GM23338 (cell line): ENCODE results near the gene SRMS. TPM values are rescaled to one million over a fixed set of nuclear protein-coding genes. Genes with fewer than 3 reads are reported as not detected.

Source experiments
- ATAC-seq: fragments of 200-7000 bp; cut with Tn5 transposase; 3 replicates; pipeline ENCODE4 v1.9.1; 2020
- DNase-seq: peaks from one replicate; pipeline ENCODE4 v3.0.0-alpha.2; 2015; ENCODE audit warnings: low spot score
- H2AFZ ChIP-seq: fragments of 200-600 bp; sonication (generic); 2 replicates; pipeline ENCODE4 v1.8.0; 2016; ENCODE audit warnings: antibody characterized with exemption, mild to moderate bottlenecking, moderate library complexity
- H3F3A ChIP-seq: fragments of 200-600 bp; sonication (generic); replicated peaks from 2 replicates; pipeline ENCODE4 v1.8.0; 2017; ENCODE audit warnings: antibody characterized with exemption, mixed run types, low read depth
- H3K27ac ChIP-seq: fragments of 200-600 bp; sonication (generic); 2 replicates; pipeline ENCODE4 v1.6.1; 2016; ENCODE audit warnings: low read depth
- H3K27me3 ChIP-seq: fragments of 200-600 bp; sonication (generic); 2 replicates; pipeline ENCODE4 v1.8.0; 2016; ENCODE audit warnings: mild to moderate bottlenecking, mixed run types, moderate library complexity; ENCODE audit not compliant: insufficient read depth
- H3K36me3 ChIP-seq: fragments of 200-600 bp; sonication (generic); 2 replicates; pipeline ENCODE4 v1.8.0; 2016; ENCODE audit warnings: mild to moderate bottlenecking; ENCODE audit not compliant: insufficient read depth
- H3K4me1 ChIP-seq: fragments of 200-600 bp; sonication (generic); 2 replicates; pipeline ENCODE4 v1.8.0; 2016; ENCODE audit warnings: mild to moderate bottlenecking, moderate library complexity; ENCODE audit not compliant: insufficient read depth
- H3K4me2 ChIP-seq: fragments of 200-600 bp; sonication (generic); 2 replicates; pipeline ENCODE4 v1.7.1; 2017; ENCODE audit warnings: mixed run types
- H3K4me3 ChIP-seq: fragments of 200-600 bp; sonication (generic); 2 replicates; pipeline ENCODE4 v1.6.1; 2016; ENCODE audit warnings: mixed run types
- H3K79me2 ChIP-seq: fragments of 200-600 bp; sonication (generic); replicated peaks from 2 replicates; pipeline ENCODE4 v1.8.0; 2017; ENCODE audit warnings: mild to moderate bottlenecking; ENCODE audit not compliant: insufficient read depth
- H3K9me2 ChIP-seq: fragments of 200-600 bp; sonication (generic); 2 replicates; pipeline ENCODE4 v1.8.0; 2017; ENCODE audit not compliant: insufficient read depth
- H4K20me1 ChIP-seq: fragments of 200-600 bp; sonication (generic); replicated peaks from 2 replicates; pipeline ENCODE4 v1.8.0; 2017; ENCODE audit warnings: mild to moderate bottlenecking; ENCODE audit not compliant: insufficient read depth
- H3K27ac Mint-ChIP-seq: 2 replicates; pipeline ENCODE4 v1.8.0; 2020; ENCODE audit warnings: inconsistent platforms, mild to moderate bottlenecking, moderate library complexity, mixed read lengths
- H3K27me3 Mint-ChIP-seq: 3 replicates; pipeline ENCODE4 v1.8.0; 2022; ENCODE audit warnings: low read depth, mild to moderate bottlenecking, moderate library complexity, mixed read lengths, inconsistent platforms; ENCODE audit not compliant: insufficient read depth, poor library complexity
- H3K36me3 Mint-ChIP-seq: 3 replicates; pipeline ENCODE4 v1.8.0; 2021; ENCODE audit warnings: low read depth, mild to moderate bottlenecking, inconsistent platforms, moderate library complexity, mixed read lengths
- H3K4me1 Mint-ChIP-seq: 3 replicates; pipeline ENCODE4 v1.8.0; 2020; ENCODE audit warnings: mild to moderate bottlenecking, inconsistent platforms, mixed read lengths
- H3K4me3 Mint-ChIP-seq: 3 replicates; pipeline ENCODE4 v1.8.0; 2021; ENCODE audit warnings: moderate library complexity, mild to moderate bottlenecking, inconsistent platforms, mixed read lengths
- H3K9me3 Mint-ChIP-seq: 3 replicates; pipeline ENCODE4 v1.8.0; 2020; ENCODE audit warnings: moderate library complexity, mild to moderate bottlenecking, inconsistent platforms, mixed read lengths
- CREB1 ChIP-seq: fragments of 250-450 bp; sonication (Bioruptor Pico); IDR thresholded peaks from 2 replicates; pipeline ENCODE4 v1.5.0; 2020; ENCODE audit warnings: low read depth, mild to moderate bottlenecking, moderate library complexity
- CTCF ChIP-seq, 2 experiments: fragments of 200-600 bp in 1 of 2; sonication (generic) in 1 of 2; conservative IDR thresholded peaks; 2 replicates each; pipeline versions ENCODE4 v1.5.1 to v1.6.1; 2016 to 2017; ENCODE audit warnings: antibody characterized with exemption in 2 of 2, low read depth in 2 of 2, mild to moderate bottlenecking in 2 of 2, moderate library complexity in 1 of 2
- EZH2 ChIP-seq: fragments of 200-600 bp; sonication (generic); IDR thresholded peaks from one replicate; pipeline ENCODE4 v1.8.0; 2017; ENCODE audit warnings: antibody characterized with exemption, mild to moderate bottlenecking, low read depth; ENCODE audit not compliant: unreplicated experiment
- EZH2phosphoT487 ChIP-seq: fragments of 200-600 bp; sonication (generic); IDR thresholded peaks from one replicate; pipeline ENCODE4 v1.8.1; 2018; ENCODE audit warnings: antibody characterized with exemption; ENCODE audit not compliant: unreplicated experiment
- JUNB ChIP-seq: IDR thresholded peaks from one replicate; pipeline ENCODE4 v1.6.1; 2016; ENCODE audit warnings: antibody characterized with exemption; ENCODE audit not compliant: unreplicated experiment
- NANOG ChIP-seq: IDR thresholded peaks from 2 replicates; pipeline ENCODE4 v1.6.1; 2016; ENCODE audit warnings: antibody characterized with exemption, borderline replicate concordance
- POLR2AphosphoS5 ChIP-seq: IDR thresholded peaks from 2 replicates; pipeline ENCODE4 v1.6.1; 2016; ENCODE audit warnings: antibody characterized with exemption, low read depth
- REST ChIP-seq: IDR thresholded peaks from one replicate; pipeline ENCODE4 v1.6.1; 2018; ENCODE audit warnings: antibody characterized with exemption; ENCODE audit not compliant: unreplicated experiment
- STAT1 ChIP-seq: IDR thresholded peaks from one replicate; pipeline ENCODE4 v1.6.1; 2016; ENCODE audit warnings: antibody characterized with exemption; ENCODE audit not compliant: unreplicated experiment
- ZNF114 ChIP-seq: fragments of 250-450 bp; sonication (Bioruptor Pico); IDR thresholded peaks from 2 replicates; pipeline ENCODE4 v1.5.0; 2020; ENCODE audit warnings: mild to moderate bottlenecking, moderate library complexity
- ZNF331 ChIP-seq: fragments of 250-450 bp; sonication (Bioruptor Pico); IDR thresholded peaks from 2 replicates; pipeline ENCODE4 v1.5.0; 2020; ENCODE audit warnings: low read depth, mild to moderate bottlenecking, moderate library complexity
- ZNF462 ChIP-seq: fragments of 250-450 bp; sonication (Bioruptor Pico); IDR thresholded peaks from 2 replicates; pipeline ENCODE4 v1.5.0; 2020; ENCODE audit warnings: mild to moderate bottlenecking, moderate library complexity
- polyA plus RNA-seq: library from polyadenylated mRNA; unstranded; fragments of >200 nt; fragmentation: Nextera tagmentation; extraction: Ambion mirVana; gene quantifications from 2 replicates; pipeline ENCODE4 v1.2.1, GENCODE V29; 2016
- total RNA-seq: library from RNA; depleted of rRNA; stranded (reverse); fragments of >200 nt; shearing (Covaris generic); gene quantifications from 2 replicates; pipeline ENCODE4 v1.2.3, GENCODE V29; 2014

The SRMS gene
- total and polyA plus RNA-seq, 2 experiments from 2014 or later: 0.23 to 0.59 TPM

GRCh38 chr20:63533388-63533787 lies 14.2 kb downstream of the SRMS start:
- H3K36me3 ChIP-seq: no peaks in the 10 kb centered on the region
- H3K4me1 Mint-ChIP-seq: peaks cover 5% of the 10 kb centered on the region; the same call in 2 of the 3 replicates
- H3K27ac ChIP-seq: no peak overlapping the region
- H3F3A ChIP-seq: peaks cover 7% of the 10 kb centered on the region; the same call in 1 of the 2 replicates
- H3K36me3 Mint-ChIP-seq: no peaks in the 10 kb centered on the region
- no peak for TF ChIP-seq EZH2phosphoT487
- TF ChIP-seq STAT1: no peak
- TF ChIP-seq ZNF331: no peak
- no peak for TF ChIP-seq JUNB
- TF ChIP-seq ZNF114 (CRISPR knock-in tag): no peak
- no peak for TF ChIP-seq ZNF462
- no peak for TF ChIP-seq NANOG
- no peak for TF ChIP-seq EZH2
- no peak for TF ChIP-seq CREB1 (CRISPR knock-in tag)
- TF ChIP-seq POLR2AphosphoS5: no peak
- TF ChIP-seq REST: no peak
- no peak for TF ChIP-seq CTCF (conservative IDR thresholded peaks at IDR 0.05; ENCODE audit: low read depth in 2 of 2)
- no peaks in the 10 kb centered on the region for H3K4me1 ChIP-seq
- no peaks in the 10 kb centered on the region for H3K79me2 ChIP-seq
- H3K4me2 ChIP-seq: no peak overlapping the region
- no peak overlapping the region for H3K27ac Mint-ChIP-seq
- DNase-seq (no peak), ATAC-seq (no peak)
- H4K20me1 ChIP-seq: no peaks in the 10 kb centered on the region
- no peaks in the 10 kb centered on the region for H3K9me3 Mint-ChIP-seq
- H3K4me3 ChIP-seq: no peak overlapping the region
- H2AFZ ChIP-seq: no peak overlapping the region
- no peaks in the 10 kb centered on the region for H3K9me2 ChIP-seq
- no peak overlapping the region for H3K4me3 Mint-ChIP-seq
- H3K27me3 ChIP-seq: no peaks in the 10 kb centered on the region
- peaks cover 5% of the 10 kb centered on the region for H3K27me3 Mint-ChIP-seq
